ENCODE results near the gene HABP4. TPM values are rescaled to one million over a fixed set of nuclear protein-coding genes. Genes with fewer than 3 reads are reported as not detected.

Gene HABP4
- total and polyA plus RNA-seq, 4 donors, result 1.1 to 4.0 (median 2.9) TPM

- no peaks in the 10 kb centered on the region for H3K36me3 ChIP-seq (ENCODE audit: control insufficient read depth in 4 of 4, insufficient read depth in 3 of 4, low read depth in 1 of 4, low read length in 3 of 4)
- H3K27me3 ChIP-seq (ENCODE audit: control insufficient read depth in 4 of 4, insufficient read depth in 4 of 4, low read length in 3 of 4), result no peaks in the 10 kb centered on the region
- no peaks in the 10 kb centered on the region for H3K9me3 ChIP-seq (ENCODE audit: control insufficient read depth in 4 of 4, low read length in 3 of 4)
- no peak overlapping the region for H3K9ac ChIP-seq (ENCODE audit: low read depth in 1 of 2, low read length in 2 of 2)
- no peak overlapping the region for H3K27ac ChIP-seq (ENCODE audit: low read depth in 1 of 2, low read length in 2 of 2)
- no peak for TF ChIP-seq JUND (IDR thresholded peaks at IDR 0.05)
- TF ChIP-seq SP1 (IDR thresholded peaks at IDR 0.05), result no peak
- TF ChIP-seq YY1 (IDR thresholded peaks at IDR 0.05), result no peak
- TF ChIP-seq, protein P1, sequence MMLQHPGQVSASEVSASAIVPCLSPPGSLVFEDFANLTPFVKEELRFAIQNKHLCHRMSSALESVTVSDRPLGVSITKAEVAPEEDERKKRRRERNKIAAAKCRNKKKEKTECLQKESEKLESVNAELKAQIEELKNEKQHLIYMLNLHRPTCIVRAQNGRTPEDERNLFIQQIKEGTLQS (IDR thresholded peaks at IDR 0.05), result no peak
- no peak for TF ChIP-seq MAX (IDR thresholded peaks at IDR 0.05)
- no peak for TF ChIP-seq FOXA1 (IDR thresholded peaks at IDR 0.05)
- 81% methylated on average over 5 of the region's 5 CpGs for WGBS
- H3K4me3 ChIP-seq (ENCODE audit: low read depth in 1 of 3, low read length in 3 of 3), result no peak overlapping the region
- peaks cover 0 to under 1% (median under 1%) of the 10 kb centered on the region in 4 donors for H3K4me1 ChIP-seq (ENCODE audit: control insufficient read depth in 4 of 4, insufficient read depth in 4 of 4, low read length in 3 of 4)
- DNase-seq (ENCODE audit: low spot score), result no peak
Measured at GRCh38 chr9:96411129-96411838, 38.7 kb upstream of the HABP4 start.

DNA sequence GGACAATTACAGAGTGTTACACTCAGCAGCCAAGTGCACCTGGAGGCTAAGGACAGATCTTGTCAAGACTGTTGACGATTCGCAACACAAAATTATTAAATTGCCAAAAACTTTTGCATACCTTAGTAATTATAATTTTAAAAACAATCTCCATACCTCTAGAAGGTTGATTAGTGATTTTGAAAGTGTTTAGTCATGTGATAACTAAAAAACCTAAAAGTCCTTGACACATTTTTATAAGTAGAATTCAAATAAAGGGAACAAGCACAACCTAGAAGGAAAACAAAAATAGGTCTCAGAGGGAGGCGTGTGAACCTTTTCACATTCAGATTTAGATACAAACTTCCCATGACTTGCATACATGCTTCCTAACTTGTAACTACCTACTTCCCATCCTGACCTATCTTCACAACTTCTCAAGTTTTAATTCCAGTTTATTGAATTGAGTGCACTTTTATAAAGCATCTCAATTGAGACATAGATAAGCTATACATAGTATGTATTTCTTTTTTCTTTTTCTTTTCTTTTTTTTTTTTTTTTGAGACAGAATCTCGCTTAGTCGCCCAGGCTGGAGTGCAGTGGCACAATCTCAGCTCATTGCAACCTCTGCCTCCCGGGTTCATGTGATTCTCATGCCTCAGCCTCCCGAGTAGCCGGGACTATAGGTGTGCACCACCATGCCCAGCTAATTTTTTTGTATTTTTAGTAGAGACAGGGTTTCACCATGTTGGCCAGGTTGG lies 37.6 kb upstream of the HABP4 start:
- WGBS, result 85% methylated on average over 8 of the region's 8 CpGs
- DNase-seq (ENCODE audit: low spot score), result no peak
- H3K9me3 ChIP-seq (ENCODE audit: control insufficient read depth in 4 of 4, low read length in 3 of 4), result no peaks in the 10 kb centered on the region
- no peaks in the 10 kb centered on the region for H3K27me3 ChIP-seq (ENCODE audit: control insufficient read depth in 4 of 4, insufficient read depth in 4 of 4, low read length in 3 of 4)
- TF ChIP-seq, protein P1 (IDR thresholded peaks at IDR 0.05), result no peak
- TF ChIP-seq, protein P2, sequence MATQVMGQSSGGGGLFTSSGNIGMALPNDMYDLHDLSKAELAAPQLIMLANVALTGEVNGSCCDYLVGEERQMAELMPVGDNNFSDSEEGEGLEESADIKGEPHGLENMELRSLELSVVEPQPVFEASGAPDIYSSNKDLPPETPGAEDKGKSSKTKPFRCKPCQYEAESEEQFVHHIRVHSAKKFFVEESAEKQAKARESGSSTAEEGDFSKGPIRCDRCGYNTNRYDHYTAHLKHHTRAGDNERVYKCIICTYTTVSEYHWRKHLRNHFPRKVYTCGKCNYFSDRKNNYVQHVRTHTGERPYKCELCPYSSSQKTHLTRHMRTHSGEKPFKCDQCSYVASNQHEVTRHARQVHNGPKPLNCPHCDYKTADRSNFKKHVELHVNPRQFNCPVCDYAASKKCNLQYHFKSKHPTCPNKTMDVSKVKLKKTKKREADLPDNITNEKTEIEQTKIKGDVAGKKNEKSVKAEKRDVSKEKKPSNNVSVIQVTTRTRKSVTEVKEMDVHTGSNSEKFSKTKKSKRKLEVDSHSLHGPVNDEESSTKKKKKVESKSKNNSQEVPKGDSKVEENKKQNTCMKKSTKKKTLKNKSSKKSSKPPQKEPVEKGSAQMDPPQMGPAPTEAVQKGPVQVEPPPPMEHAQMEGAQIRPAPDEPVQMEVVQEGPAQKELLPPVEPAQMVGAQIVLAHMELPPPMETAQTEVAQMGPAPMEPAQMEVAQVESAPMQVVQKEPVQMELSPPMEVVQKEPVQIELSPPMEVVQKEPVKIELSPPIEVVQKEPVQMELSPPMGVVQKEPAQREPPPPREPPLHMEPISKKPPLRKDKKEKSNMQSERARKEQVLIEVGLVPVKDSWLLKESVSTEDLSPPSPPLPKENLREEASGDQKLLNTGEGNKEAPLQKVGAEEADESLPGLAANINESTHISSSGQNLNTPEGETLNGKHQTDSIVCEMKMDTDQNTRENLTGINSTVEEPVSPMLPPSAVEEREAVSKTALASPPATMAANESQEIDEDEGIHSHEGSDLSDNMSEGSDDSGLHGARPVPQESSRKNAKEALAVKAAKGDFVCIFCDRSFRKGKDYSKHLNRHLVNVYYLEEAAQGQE (IDR thresholded peaks at IDR 0.05), result no peak
- TF ChIP-seq RXRA (IDR thresholded peaks at IDR 0.05), result no peak
- no peak for TF ChIP-seq FOXA1 (IDR thresholded peaks at IDR 0.05)
- TF ChIP-seq EGR1 (IDR thresholded peaks at IDR 0.05; ENCODE audit: low read depth in 2 of 2), result no peak
- TF ChIP-seq FOXA2 (IDR thresholded peaks at IDR 0.05), result no peak
- no peak for TF ChIP-seq CTCF (IDR thresholded peaks at IDR 0.05; ENCODE audit: low read depth, low read length, missing input control)
- H3K27ac ChIP-seq (ENCODE audit: low read depth in 1 of 2, low read length in 2 of 2), result no peak overlapping the region
- no peak overlapping the region for H3K9ac ChIP-seq (ENCODE audit: low read depth in 1 of 2, low read length in 2 of 2)
- H3K4me3 ChIP-seq (ENCODE audit: low read depth in 1 of 3, low read length in 3 of 3), result no peak overlapping the region
- no peaks in the 10 kb centered on the region for H3K36me3 ChIP-seq (ENCODE audit: control insufficient read depth in 4 of 4, insufficient read depth in 3 of 4, low read depth in 1 of 4, low read length in 3 of 4)
- H3K4me1 ChIP-seq (ENCODE audit: control insufficient read depth in 4 of 4, insufficient read depth in 4 of 4, low read length in 3 of 4), result peaks cover 0 to 8% (median 7%) of the 10 kb centered on the region in 4 donors

Measured in liver (tissue), 9 donors.